ENCODE results near the gene GP9.

- TF ChIP-seq CTCF (IDR thresholded peaks at IDR 0.05) (no peak), POLR2A (IDR thresholded peaks at IDR 0.05) (no peak)
These were observed 24.1 kb upstream of the GP9 start for GRCh38 chr3:129036222-129037092.

Data from sigmoid colon (tissue), 3 donors.